GM10248 (cell line): ENCODE data around the gene SREBF2.

Experiments
- CTCF ChIA-PET: fragments of 300-600 bp; sonication (Branson Sonifier 250); formaldehyde crosslinking; extraction: SDS; loops from one replicate; lab custom pipeline; 2021; ENCODE audit warnings: antibody characterized with exemption; lab: Yijun Ruan, JAX
- POLR2A ChIA-PET: fragments of 350-650 bp; sonication (Branson Sonifier 250); formaldehyde crosslinking; extraction: SDS; loops from one replicate; lab custom pipeline; 2020; ENCODE audit warnings: antibody characterized with exemption; lab: Yijun Ruan, JAX
- DNase-seq: peaks from one replicate; pipeline ENCODE4 v3.0.0; 2012; ENCODE audit errors: extremely low spot score
- CTCF ChIP-seq: IDR thresholded peaks from 2 replicates; pipeline ENCODE4 v1.5.1; 2012; ENCODE audit warnings: mild to moderate bottlenecking, low read depth; ENCODE audit errors: extremely low read depth, missing control alignments, control extremely low read depth

The SREBF2 gene

GRCh38 chr22:41910050-41911000 is 77.4 kb downstream of the SREBF2 start:
- ChIA-PET CTCF (interaction anchor here (1.2 to 7.4 kb wide), 3 partner anchors 11 to 30 kb away, joined by 3 to 46 read pairs (median 10); partner anchors contain the start of gene TNFRSF13C), POLR2A (interaction anchor here (1.2 to 1.3 kb wide), 2 partner anchors 9 to 48 kb away, joined by 4 read pairs; no protein-coding TSS in a partner anchor)
- no peak for TF ChIP-seq CTCF
- no peak for DNase-seq

- TF ChIP-seq CTCF, result no peak
- no peak for DNase-seq
- ChIA-PET CTCF (interaction anchor here (1.1 to 7.4 kb wide), 2 partner anchors 14 to 89 kb away, joined by 3 to 46 read pairs; partner anchors contain the start of gene TNFRSF13C), POLR2A (interaction anchor here (0.8 to 1.2 kb wide), 2 partner anchors 10 to 15 kb away, joined by 3 to 4 read pairs; no protein-coding TSS in a partner anchor)
Measured at GRCh38 chr22:41911001-41911611, 78.2 kb downstream of the SREBF2 start.

GRCh38 chr22:41912338-41913039 is 79.6 kb downstream of the SREBF2 start:
- DNase-seq, result no peak
- CTCF ChIA-PET, result interaction anchor here (0.8 to 7.4 kb wide), 4 partner anchors 13 to 215 kb away, joined by 3 to 46 read pairs (median 8); partner anchors contain the start of gene TNFRSF13C
- POLR2A ChIA-PET, result interaction anchor here (0.6 to 0.9 kb wide), 4 partner anchors 14 to 1214 kb away, joined by 3 to 6 read pairs (median 3); partner anchors contain the start of gene TNFRSF13C
- no peak for TF ChIP-seq CTCF

GRCh38 chr22:41913040-41913719 is 80.3 kb downstream of the SREBF2 start:
- ChIA-PET POLR2A (interaction anchor here (0.6 to 0.9 kb wide), 4 partner anchors 22 to 1213 kb away, joined by 3 to 6 read pairs (median 4); no protein-coding TSS in a partner anchor), CTCF (interaction anchor here (0.8 to 7.4 kb wide), 3 partner anchors 12 to 216 kb away, joined by 4 to 46 read pairs (median 11); partner anchors contain the start of gene TNFRSF13C)
- TF ChIP-seq CTCF, result no peak
- no peak for DNase-seq

GRCh38 chr22:41913842-41914534 is 81.1 kb downstream of the SREBF2 start:
- peak; percentile 12 for TF ChIP-seq CTCF
- POLR2A ChIA-PET, result interaction anchor here (1.1 to 3.7 kb wide), 2 partner anchors 11 to 52 kb away, joined by 4 to 14 read pairs; no protein-coding TSS in a partner anchor
- DNase-seq, result no peak
- CTCF ChIA-PET, result interaction anchor here (1.2 to 7.4 kb wide), 3 partner anchors 11 to 27 kb away, joined by 4 to 46 read pairs (median 11); partner anchors contain the start of gene TNFRSF13C
